Testis (tissue), 2 donors: Measurements from ENCODE around the gene CHD8.

Experiments
- CTCF ChIP-seq, 3 experiments: fragments of 450-650 bp in 2 of 3; fragments of 200-600 bp in 1 of 3; sonication (generic) in 1 of 3; IDR thresholded peaks; one replicate each; pipeline ENCODE4 v1.5.1; 2016 to 2019; ENCODE audit warnings: antibody characterized with exemption in 3 of 3, mild to moderate bottlenecking in 2 of 3, moderate library complexity in 1 of 3
- POLR2A ChIP-seq: fragments of 450-650 bp; IDR thresholded peaks from one replicate; pipeline ENCODE4 v1.6.1; 2017; ENCODE audit warnings: antibody characterized with exemption, mild to moderate bottlenecking, moderate library complexity

GRCh38 chr14:21436567-21437062, 19.3 kb downstream of the CHD8 start:
- TF ChIP-seq CTCF (IDR thresholded peaks at IDR 0.05) (no peak), POLR2A (no peak)
